Activated T-helper 17 cell treated with anti-CD3 and anti-CD28 coated beads, Interleukin-2, amount 50 U/mL, for 72 hours (primary cell): ENCODE results near the gene CRYBG1. TPM values are rescaled to one million over a fixed set of nuclear protein-coding genes. Genes with fewer than 3 reads are reported as not detected.
A peak's percentile ranks its signal among the peaks of the same experiment; 100 is the strongest.
"Not testable (repeated sequence)": the region's sequence is repeated elsewhere in the genome, so short reads cannot be mapped to it uniquely, and the experiment has no call there.

Experiments
- ATAC-seq: fragments of 150-1000 bp; cut with Tn5 transposase; replicated peaks from 2 replicates; pipeline ENCODE4 v1.10.0; 2021; ENCODE audit warnings: mild to moderate bottlenecking, moderate library complexity
- H3K27ac Mint-ChIP-seq: one replicate; pipeline ENCODE4 v1.8.0; 2022; ENCODE audit warnings: mixed read lengths
- H3K27me3 Mint-ChIP-seq: one replicate; pipeline ENCODE4 v1.8.0; 2022; ENCODE audit warnings: mixed read lengths
- H3K36me3 Mint-ChIP-seq: one replicate; pipeline ENCODE4 v1.8.0; 2022; ENCODE audit warnings: low read depth, mild to moderate bottlenecking, mixed read lengths
- H3K4me1 Mint-ChIP-seq: one replicate; pipeline ENCODE4 v1.8.0; 2022; ENCODE audit warnings: mixed read lengths
- H3K4me3 Mint-ChIP-seq: one replicate; pipeline ENCODE4 v1.8.0; 2022; ENCODE audit warnings: mild to moderate bottlenecking, mixed read lengths
- H3K9me3 Mint-ChIP-seq: one replicate; pipeline ENCODE4 v1.8.0; 2022; ENCODE audit warnings: mixed read lengths
- total RNA-seq, 2 donors: library from RNA; stranded (reverse); gene quantifications; one replicate each; pipeline ENCODE4 v1.2.3, GENCODE V29; 2022

CRYBG1 gene
- total RNA-seq, 2 donors from 2014 or later: 30.6 to 36.4 TPM

GRCh38 chr6:106555767-106556166 lies 195.2 kb downstream of the CRYBG1 start:
- H3K27me3 Mint-ChIP-seq: no peaks in the 10 kb centered on the region
- no peak for ATAC-seq
- H3K4me1 Mint-ChIP-seq: peaks cover 17% of the 10 kb centered on the region
- H3K27ac Mint-ChIP-seq: no peak overlapping the region
- no peaks in the 10 kb centered on the region for H3K9me3 Mint-ChIP-seq
- H3K4me3 Mint-ChIP-seq: no peak overlapping the region
- H3K36me3 Mint-ChIP-seq: peaks cover 99% of the 10 kb centered on the region

DNA sequence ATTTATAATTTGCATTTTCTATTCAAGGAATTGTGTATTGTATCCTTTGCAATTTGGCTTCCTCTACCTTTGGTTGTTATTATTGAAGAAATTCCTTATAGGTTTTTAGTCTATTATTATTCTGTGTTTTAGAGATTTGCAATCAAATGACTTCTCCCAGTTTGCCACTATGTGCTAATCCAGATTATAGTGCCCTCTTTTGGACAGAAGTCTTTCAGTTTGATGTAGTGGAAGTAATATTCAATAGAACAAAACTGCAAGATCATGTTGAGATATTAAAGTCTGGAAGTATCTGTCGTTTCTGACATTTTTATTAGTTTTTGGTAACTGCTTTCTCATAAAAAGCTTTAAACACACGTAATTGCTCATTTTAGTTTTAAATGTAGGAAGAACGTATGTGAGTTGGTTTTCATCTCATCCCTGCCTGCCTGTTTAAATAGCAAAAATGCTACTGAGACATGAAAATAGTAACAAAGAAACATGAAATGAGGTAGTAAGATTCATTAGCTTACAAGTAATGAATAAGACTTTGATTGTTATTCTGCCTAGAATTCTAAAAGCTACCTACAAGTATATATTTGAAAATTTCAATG lies 195.9 kb downstream of the CRYBG1 start:
- no peak for ATAC-seq
- Mint-ChIP-seq H3K27ac (peak overlapping the region; percentile 26), H3K9me3 (no peaks in the 10 kb centered on the region), H3K36me3 (peaks cover 99% of the 10 kb centered on the region), H3K27me3 (no peaks in the 10 kb centered on the region), H3K4me1 (peaks cover 23% of the 10 kb centered on the region), H3K4me3 (no peak overlapping the region)

DNA sequence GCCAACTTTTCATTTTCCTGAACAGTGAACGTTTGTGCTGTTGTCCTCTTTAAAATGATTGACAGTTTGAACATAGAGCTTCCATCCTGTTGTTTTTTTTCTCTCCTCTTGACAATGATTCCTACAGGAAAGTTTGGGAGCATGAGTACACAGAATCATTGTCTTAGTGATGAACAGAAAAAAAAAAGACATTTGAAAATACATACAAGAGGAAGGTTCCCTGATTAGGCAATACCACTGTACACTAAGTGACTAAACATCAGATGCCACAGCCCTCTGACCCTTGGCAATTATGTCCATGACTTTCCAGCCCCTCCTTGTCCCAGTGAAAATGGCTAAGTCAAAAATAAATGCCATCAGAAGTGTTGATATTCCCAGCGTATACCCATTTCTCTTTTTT lies 197.3 kb downstream of the CRYBG1 start:
- H3K27me3 Mint-ChIP-seq: no peaks in the 10 kb centered on the region
- ATAC-seq: no peak
- peaks cover 22% of the 10 kb centered on the region for H3K4me1 Mint-ChIP-seq
- no peaks in the 10 kb centered on the region for H3K9me3 Mint-ChIP-seq
- H3K36me3 Mint-ChIP-seq: peaks cover 100% of the 10 kb centered on the region
- no peak overlapping the region for H3K4me3 Mint-ChIP-seq
- no peak overlapping the region for H3K27ac Mint-ChIP-seq

DNA sequence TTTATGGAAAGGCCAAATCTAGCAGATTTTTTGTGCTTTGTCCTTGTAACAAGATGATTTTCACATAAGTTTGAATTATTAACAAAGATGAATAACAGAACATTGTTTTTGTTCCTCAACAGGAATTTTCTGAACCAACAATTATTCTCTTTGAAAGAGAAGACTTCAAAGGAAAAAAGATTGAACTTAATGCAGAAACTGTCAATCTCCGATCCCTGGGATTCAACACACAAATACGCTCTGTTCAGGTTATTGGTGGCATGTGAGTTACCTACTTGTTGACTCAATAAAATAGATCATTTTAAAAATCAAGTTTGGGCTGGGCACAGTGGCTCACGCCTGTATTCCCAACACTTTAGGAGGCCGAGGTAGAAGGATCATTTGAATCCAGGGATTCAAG lies 197.8 kb downstream of the CRYBG1 start:
- Mint-ChIP-seq H3K4me3 (no peak overlapping the region), H3K27me3 (no peaks in the 10 kb centered on the region), H3K36me3 (peaks cover 100% of the 10 kb centered on the region), H3K4me1 (peaks cover 17% of the 10 kb centered on the region), H3K9me3 (no peaks in the 10 kb centered on the region), H3K27ac (no peak overlapping the region)
- no peak for ATAC-seq

DNA sequence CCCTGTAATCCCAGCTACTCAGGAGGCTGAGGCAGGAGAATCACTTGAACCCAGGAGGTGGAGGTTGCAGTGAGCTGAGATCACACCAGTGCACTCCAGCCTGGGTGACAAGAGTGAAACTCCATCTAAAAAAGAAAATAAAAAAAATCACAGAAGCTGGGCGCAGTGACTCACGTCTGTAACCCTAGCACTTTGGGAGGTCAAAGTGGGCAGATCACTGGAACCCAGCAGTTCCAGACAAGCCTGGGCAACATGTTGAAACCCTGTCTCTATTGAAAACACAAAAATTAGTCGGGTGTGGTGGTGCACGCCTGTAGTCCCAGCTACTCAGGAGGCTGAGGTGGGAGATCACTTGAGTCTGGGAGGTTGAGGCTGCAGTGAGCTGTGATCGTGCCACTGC lies 199.1 kb downstream of the CRYBG1 start:
- H3K9me3 Mint-ChIP-seq, H3K27ac Mint-ChIP-seq, H3K27me3 Mint-ChIP-seq, H3K4me3 Mint-ChIP-seq: not testable (repeated sequence)
- Mint-ChIP-seq H3K4me1 (peaks cover 11% of the 10 kb centered on the region), H3K36me3 (peaks cover 100% of the 10 kb centered on the region)
- peak; percentile 42 for ATAC-seq

- ATAC-seq: peak; percentile 70
- H3K9me3 Mint-ChIP-seq: no peaks in the 10 kb centered on the region
- peaks cover 100% of the 10 kb centered on the region for H3K36me3 Mint-ChIP-seq
- H3K4me3 Mint-ChIP-seq: no peak overlapping the region
- no peak overlapping the region for H3K27ac Mint-ChIP-seq
- no peaks in the 10 kb centered on the region for H3K27me3 Mint-ChIP-seq
- H3K4me1 Mint-ChIP-seq: peaks cover 11% of the 10 kb centered on the region
These were observed 200.6 kb downstream of the CRYBG1 start for GRCh38 chr6:106560996-106561685.

GRCh38 chr6:106561686-106562405 lies 201.3 kb downstream of the CRYBG1 start:
- Mint-ChIP-seq H3K27me3 (no peaks in the 10 kb centered on the region), H3K9me3 (no peaks in the 10 kb centered on the region), H3K36me3 (peaks cover 100% of the 10 kb centered on the region), H3K4me3 (no peak overlapping the region), H3K27ac (no peak overlapping the region), H3K4me1 (peaks cover 7% of the 10 kb centered on the region)
- no peak for ATAC-seq

DNA sequence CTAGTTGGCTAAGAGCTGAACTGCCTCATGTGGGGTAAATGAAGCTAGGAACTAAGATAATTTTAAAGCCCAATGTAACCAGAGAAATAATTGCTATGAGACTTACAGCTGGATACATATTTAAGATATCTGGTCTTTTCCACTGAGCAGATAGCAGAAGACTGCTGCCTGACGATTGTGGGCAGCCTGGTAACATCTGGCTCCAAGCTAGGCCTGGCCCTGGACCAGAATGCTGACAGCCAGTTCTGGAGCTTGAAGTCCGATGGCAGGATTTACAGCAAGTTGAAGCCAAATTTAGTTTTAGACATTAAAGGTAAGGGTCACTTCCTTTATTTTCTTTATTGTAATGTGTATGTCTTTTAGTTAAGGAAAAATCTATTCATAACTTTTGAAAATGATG lies 203.1 kb downstream of the CRYBG1 start:
- Mint-ChIP-seq H3K4me1 (peaks cover 11% of the 10 kb centered on the region), H3K27ac (peak overlapping the region; percentile 31), H3K27me3 (no peaks in the 10 kb centered on the region), H3K9me3 (no peaks in the 10 kb centered on the region), H3K36me3 (peaks cover 99% of the 10 kb centered on the region), H3K4me3 (no peak overlapping the region)
- ATAC-seq: no peak

DNA sequence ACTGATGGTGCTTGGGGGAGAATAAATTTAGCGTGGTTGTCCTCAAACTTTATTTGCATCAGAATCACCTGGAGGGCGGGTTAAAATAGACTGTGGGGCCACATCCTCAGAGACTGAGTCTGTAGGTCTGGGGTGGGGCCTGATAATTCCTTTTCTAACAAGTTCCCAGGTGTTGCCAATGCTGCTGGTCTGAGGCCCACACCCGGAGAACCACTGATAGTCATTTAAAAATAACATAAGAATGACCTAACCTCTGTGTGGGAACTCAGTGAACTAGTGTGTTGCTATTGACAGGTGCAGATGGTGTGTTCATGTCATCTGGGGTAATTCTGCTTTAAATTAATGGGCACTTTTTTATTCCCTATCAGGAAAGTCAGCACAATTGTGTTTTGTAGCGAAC lies 204.0 kb downstream of the CRYBG1 start:
- ATAC-seq: no peak
- Mint-ChIP-seq H3K27ac (peak overlapping the region; percentile 31), H3K27me3 (no peaks in the 10 kb centered on the region), H3K36me3 (peaks cover 98% of the 10 kb centered on the region), H3K4me3 (no peak overlapping the region), H3K4me1 (peaks cover 14% of the 10 kb centered on the region), H3K9me3 (no peaks in the 10 kb centered on the region)

- ATAC-seq: peak; percentile 57
- peak overlapping the region; percentile 83 for H3K27ac Mint-ChIP-seq
- no peaks in the 10 kb centered on the region for H3K27me3 Mint-ChIP-seq
These were observed 208.0 kb downstream of the CRYBG1 start for GRCh38 chr6:106568530-106568929.

GRCh38 chr6:106569428-106569827 lies 208.9 kb downstream of the CRYBG1 start:
- Mint-ChIP-seq H3K9me3 (no peaks in the 10 kb centered on the region), H3K4me3 (no peak overlapping the region), H3K4me1 (peaks cover 7% of the 10 kb centered on the region), H3K27me3 (no peaks in the 10 kb centered on the region), H3K36me3 (peaks cover 62% of the 10 kb centered on the region), H3K27ac (peak overlapping the region; percentile 64)
- no peak for ATAC-seq

More at GRCh38 chr6:106568530-106568929, 208.0 kb downstream of the CRYBG1 start:
- no peaks in the 10 kb centered on the region for H3K9me3 Mint-ChIP-seq
- H3K4me1 Mint-ChIP-seq: peaks cover 7% of the 10 kb centered on the region
- H3K36me3 Mint-ChIP-seq: peaks cover 71% of the 10 kb centered on the region
- peak overlapping the region; percentile 18 for H3K4me3 Mint-ChIP-seq

DNA sequence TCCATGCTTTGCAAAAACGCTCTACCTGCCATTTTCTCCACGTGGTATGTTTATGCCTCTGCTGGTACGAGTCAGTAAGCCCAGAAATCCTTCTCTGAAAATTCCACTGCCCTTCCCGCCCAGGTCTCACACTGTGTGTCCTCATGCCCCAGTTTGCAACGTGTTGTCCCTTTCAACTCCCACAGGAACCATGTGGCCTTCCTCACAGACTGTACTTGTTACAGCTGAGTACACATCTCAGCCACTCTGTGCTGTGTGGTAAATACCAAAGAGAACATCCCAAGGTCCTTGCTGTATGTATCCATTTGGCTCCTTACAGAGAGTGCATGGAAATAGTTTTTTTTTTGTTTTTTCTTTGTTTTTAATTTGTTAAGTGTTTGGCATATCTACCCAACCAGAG lies 211.9 kb downstream of the CRYBG1 start:
- Mint-ChIP-seq H3K4me3 (no peak overlapping the region), H3K27me3 (no peaks in the 10 kb centered on the region), H3K36me3 (peaks cover 33% of the 10 kb centered on the region), H3K27ac (no peak overlapping the region), H3K4me1 (peaks cover 7% of the 10 kb centered on the region), H3K9me3 (no peaks in the 10 kb centered on the region)
- ATAC-seq: no peak

DNA sequence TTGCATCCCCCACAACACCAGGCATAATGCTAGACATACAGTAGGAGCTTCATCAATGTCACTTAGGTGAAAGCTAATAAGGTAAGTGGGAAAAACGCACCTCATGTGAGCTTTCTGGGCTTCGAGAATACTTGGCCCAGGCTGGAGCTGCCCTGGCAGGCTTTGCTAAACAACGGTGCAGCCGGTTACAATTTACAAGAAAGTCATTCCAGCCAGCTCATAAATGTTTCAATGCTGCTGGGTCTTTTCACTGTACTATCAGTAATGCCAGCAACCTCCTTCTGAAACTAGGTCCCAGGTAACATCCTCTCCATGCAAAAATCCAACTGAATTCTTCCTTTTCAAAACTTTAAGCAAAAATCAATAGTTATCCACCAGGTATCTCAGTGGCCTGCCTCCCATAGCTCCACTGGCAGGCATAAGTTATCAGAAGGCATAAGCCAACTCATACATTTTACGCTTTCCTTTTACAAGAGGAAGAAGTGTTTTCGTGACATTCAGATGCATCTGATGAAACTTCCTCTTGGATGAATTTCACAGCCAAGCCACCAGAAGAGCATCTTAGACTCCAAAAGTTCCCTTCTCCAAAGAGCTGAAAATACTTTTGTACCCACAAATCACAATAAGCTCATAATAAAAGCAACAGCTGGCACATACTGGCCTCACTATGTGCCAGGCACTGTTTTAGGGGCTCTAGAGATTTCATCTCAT lies 212.5 kb downstream of the CRYBG1 start:
- Mint-ChIP-seq H3K27me3 (no peaks in the 10 kb centered on the region), H3K4me1 (peaks cover 7% of the 10 kb centered on the region), H3K4me3 (no peak overlapping the region), H3K36me3 (peaks cover 27% of the 10 kb centered on the region), H3K9me3 (no peaks in the 10 kb centered on the region), H3K27ac (no peak overlapping the region)
- ATAC-seq: no peak

GRCh38 chr6:106574741-106575458 lies 214.4 kb downstream of the CRYBG1 start:
- H3K27me3 Mint-ChIP-seq: no peaks in the 10 kb centered on the region
- peaks cover 10% of the 10 kb centered on the region for H3K36me3 Mint-ChIP-seq
- ATAC-seq: peak; percentile 44
- H3K27ac Mint-ChIP-seq: peak overlapping the region; percentile 83
- no peaks in the 10 kb centered on the region for H3K9me3 Mint-ChIP-seq
- H3K4me1 Mint-ChIP-seq: no peaks in the 10 kb centered on the region
- H3K4me3 Mint-ChIP-seq: no peak overlapping the region
